Neural cell (in vitro differentiated cells): Measurements from ENCODE around the gene HIPK2. TPM values are rescaled to one million over a fixed set of nuclear protein-coding genes. Genes with fewer than 3 reads are reported as not detected.

ENCODE experiments used
- H2AFZ ChIP-seq: fragments of 200-600, 300-800 bp; sonication (generic), shearing (Covaris generic); 2 replicates; pipeline ENCODE4 v1.6.0; 2014; ENCODE audit warnings: low read depth, mild to moderate bottlenecking, antibody characterized with exemption, low read length, moderate library complexity
- H3F3A ChIP-seq: fragments of 200-600 bp; shearing (Covaris generic); 2 replicates; pipeline ENCODE4 v1.6.1; 2016; ENCODE audit warnings: mild to moderate bottlenecking, moderate library complexity, mixed read lengths, antibody characterized with exemption, low read length; ENCODE audit not compliant: insufficient read depth, poor library complexity, severe bottlenecking
- H3K27ac ChIP-seq: fragments of 200-600, 300-800 bp; sonication (generic), shearing (Covaris generic); 2 replicates; pipeline ENCODE4 v1.5.1; 2014; ENCODE audit warnings: mild to moderate bottlenecking, low read length, moderate library complexity
- H3K27me3 ChIP-seq: fragments of 300-800, 200-600 bp; sonication (generic), shearing (Covaris generic); 2 replicates; pipeline ENCODE4 v1.6.0; 2014; ENCODE audit warnings: mild to moderate bottlenecking, low read depth, low read length, moderate library complexity; ENCODE audit not compliant: insufficient read depth
- H3K36me3 ChIP-seq: fragments of 300-800, 200-600 bp; sonication (generic), shearing (Covaris generic); 2 replicates; pipeline ENCODE4 v1.5.1; 2014; ENCODE audit warnings: mild to moderate bottlenecking, antibody characterized with exemption, low read length, moderate library complexity; ENCODE audit not compliant: insufficient read depth
- H3K4me2 ChIP-seq: fragments of 300-800, 200-600 bp; sonication (generic), shearing (Covaris generic); 2 replicates; pipeline ENCODE4 v1.6.0; 2014; ENCODE audit warnings: mild to moderate bottlenecking, low read length
- H3K4me3 ChIP-seq: fragments of 300-800, 200-600 bp; sonication (generic), shearing (Covaris generic); 2 replicates; pipeline ENCODE4 v1.5.1; 2014; ENCODE audit warnings: mild to moderate bottlenecking, low read length, moderate library complexity
- H3K79me2 ChIP-seq: fragments of 200-600 bp; shearing (Covaris generic); replicated peaks from 2 replicates; pipeline ENCODE4 v1.6.0; 2014; ENCODE audit warnings: mild to moderate bottlenecking, low read length, moderate library complexity; ENCODE audit not compliant: insufficient read depth
- H3K9ac ChIP-seq: fragments of 300-800, 200-600 bp; sonication (generic), shearing (Covaris generic); 2 replicates; pipeline ENCODE4 v1.6.1; 2016; ENCODE audit warnings: mild to moderate bottlenecking, low read length, mixed read lengths
- H3K9me2 ChIP-seq: fragments of 200-600 bp; shearing (Covaris generic); 2 replicates; pipeline ENCODE4 v1.6.1; 2016; ENCODE audit warnings: mild to moderate bottlenecking, low read length, mixed read lengths; ENCODE audit not compliant: insufficient read depth
- H3K9me3 ChIP-seq: fragments of 200-600, 300-800 bp; sonication (generic), shearing (Covaris generic); 2 replicates; pipeline ENCODE4 v1.6.1; 2016; ENCODE audit warnings: mild to moderate bottlenecking, mixed run types, low read length, moderate library complexity, mixed read lengths
- H4K20me1 ChIP-seq: fragments of 200-600 bp; shearing (Covaris generic); 2 replicates; pipeline ENCODE4 v1.6.1; 2016; ENCODE audit warnings: mild to moderate bottlenecking, mixed run types; ENCODE audit not compliant: insufficient read depth
- CTCF ChIP-seq: fragments of 450-650 bp; IDR thresholded peaks from 2 replicates; pipeline ENCODE4 v1.5.1; 2014; ENCODE audit warnings: antibody characterized with exemption, mild to moderate bottlenecking, moderate library complexity; ENCODE audit not compliant: poor library complexity, severe bottlenecking
- EP300 ChIP-seq: fragments of 450-650 bp; conservative IDR thresholded peaks from 2 replicates; pipeline ENCODE4 v1.6.1; 2014; ENCODE audit warnings: antibody characterized with exemption, mild to moderate bottlenecking, moderate library complexity; ENCODE audit not compliant: poor library complexity, severe bottlenecking
- EZH2 ChIP-seq: fragments of 200-600, 300-800 bp; shearing (Covaris generic), sonication (generic); IDR thresholded peaks from 2 replicates; pipeline ENCODE4 v1.6.1; 2014; ENCODE audit warnings: antibody characterized with exemption, low read length, borderline replicate concordance, mild to moderate bottlenecking; ENCODE audit not compliant: insufficient read depth, poor library complexity, severe bottlenecking
- MXI1 ChIP-seq: fragments of 450-650 bp; conservative IDR thresholded peaks from 2 replicates; pipeline ENCODE4 v1.6.1; 2014; ENCODE audit warnings: antibody characterized with exemption, mild to moderate bottlenecking; ENCODE audit not compliant: poor library complexity, severe bottlenecking
- POLR2AphosphoS5 ChIP-seq: IDR thresholded peaks from 2 replicates; pipeline ENCODE4 v1.6.1; 2012
- RAD21 ChIP-seq: fragments of 450-650 bp; conservative IDR thresholded peaks from 2 replicates; pipeline ENCODE4 v1.6.1; 2014; ENCODE audit warnings: antibody characterized with exemption, mild to moderate bottlenecking, moderate library complexity
- REST ChIP-seq: IDR thresholded peaks from 2 replicates; pipeline ENCODE4 v1.6.1; 2012; ENCODE audit warnings: borderline replicate concordance
- SMC3 ChIP-seq: fragments of 450-650 bp; conservative IDR thresholded peaks from 2 replicates; pipeline ENCODE4 v1.6.1; 2014; ENCODE audit warnings: antibody characterized with exemption, mild to moderate bottlenecking, moderate library complexity; ENCODE audit not compliant: poor library complexity
- TAF1 ChIP-seq: IDR thresholded peaks from 2 replicates; pipeline ENCODE4 v1.6.1; 2012; ENCODE audit warnings: low read depth
- polyA plus RNA-seq: library from polyadenylated mRNA; depleted of rRNA; stranded (reverse); fragments of >200 nt; gene quantifications from 2 replicates; pipeline ENCODE4 v1.2.3, GENCODE V29; 2014

HIPK2 gene
- polyA plus RNA-seq, 1 donor from 2014 or later = 8.5 TPM

- Histone ChIP-seq H3K27me3 (no peaks in the 10 kb centered on the region), H4K20me1 (peaks cover 6% of the 10 kb centered on the region), H3K4me2 (no peak overlapping the region), H3K79me2 (peaks cover 59% of the 10 kb centered on the region), H3K9me3 (no peaks in the 10 kb centered on the region), H3K36me3 (no peaks in the 10 kb centered on the region), H3K9ac (no peak overlapping the region), H3K4me3 (no peak overlapping the region), H3F3A (no peaks in the 10 kb centered on the region), H2AFZ (no peak overlapping the region), H3K27ac (no peak overlapping the region), H3K9me2 (no peaks in the 10 kb centered on the region)
- TF ChIP-seq TAF1 (no peak), RAD21 (no peak), REST (no peak), EZH2 (no peak), SMC3 (no peak), POLR2AphosphoS5 (no peak), MXI1 (no peak), EP300 (no peak), CTCF (no peak)
Measured at GRCh38 chr7:139746652-139747051, 31.1 kb downstream of the HIPK2 start.

GRCh38 chr7:139745678-139746143 lies 32.1 kb downstream of the HIPK2 start:
- H3K9me2 ChIP-seq = no peaks in the 10 kb centered on the region
- H3K27me3 ChIP-seq = no peaks in the 10 kb centered on the region
- H3K36me3 ChIP-seq = no peaks in the 10 kb centered on the region
- H3K9ac ChIP-seq = no peak overlapping the region
- H2AFZ ChIP-seq = no peak overlapping the region
- H4K20me1 ChIP-seq = peaks cover 6% of the 10 kb centered on the region
- no peak for TF ChIP-seq EP300
- TF ChIP-seq SMC3 = no peak
- TF ChIP-seq POLR2AphosphoS5 = no peak
- no peak overlapping the region for H3K4me3 ChIP-seq
- H3F3A ChIP-seq = no peaks in the 10 kb centered on the region
- H3K4me2 ChIP-seq = no peak overlapping the region
- H3K79me2 ChIP-seq = peaks cover 52% of the 10 kb centered on the region
- no peak overlapping the region for H3K27ac ChIP-seq
- no peaks in the 10 kb centered on the region for H3K9me3 ChIP-seq
